HL-60 (cell line): ENCODE measurements around the gene ROBO1.

ENCODE experiments used
- DNase-seq, 2 experiments: peaks; one replicate each; pipeline ENCODE4 v3.0.0-alpha.2; 2010 to 2020; ENCODE audit warnings: low read depth in 1 of 2, low spot score in 1 of 2
- H3K27ac ChIP-seq: fragments of 250-450 bp; sonication (Bioruptor Pico); replicated peaks from 2 replicates; pipeline ENCODE4 v1.5.1; 2020; ENCODE audit warnings: mild to moderate bottlenecking, moderate library complexity
- H3K27me3 ChIP-seq: fragments of 250-450 bp; sonication (Bioruptor Pico); 2 replicates; pipeline ENCODE4 v1.5.1; 2021; ENCODE audit warnings: mild to moderate bottlenecking, moderate library complexity; ENCODE audit not compliant: insufficient read depth, poor library complexity, severe bottlenecking
- H3K4me3 ChIP-seq: replicated peaks from 2 replicates; pipeline ENCODE4 v1.5.1; 2011; ENCODE audit warnings: mild to moderate bottlenecking, control low read depth, low read length; ENCODE audit not compliant: insufficient read depth
- CTCF ChIP-seq: IDR thresholded peaks from one replicate; pipeline ENCODE4 v1.5.1; 2011; ENCODE audit warnings: low read length, control low read depth, inconsistent platforms; ENCODE audit not compliant: insufficient read depth
- GABPA ChIP-seq: IDR thresholded peaks from 2 replicates; pipeline ENCODE4 v1.6.1; 2012; ENCODE audit warnings: low read depth
- POLR2AphosphoS5 ChIP-seq: IDR thresholded peaks from 2 replicates; pipeline ENCODE4 v1.6.1; 2012; ENCODE audit warnings: low read depth
- REST ChIP-seq: IDR thresholded peaks from 2 replicates; pipeline ENCODE4 v1.6.1; 2012; ENCODE audit warnings: low read depth; ENCODE audit not compliant: insufficient replicate concordance
- SPI1 ChIP-seq: IDR thresholded peaks from 2 replicates; pipeline ENCODE4 v1.6.1; 2012; ENCODE audit warnings: low read depth, mild to moderate bottlenecking, borderline replicate concordance

ROBO1 gene

DNA sequence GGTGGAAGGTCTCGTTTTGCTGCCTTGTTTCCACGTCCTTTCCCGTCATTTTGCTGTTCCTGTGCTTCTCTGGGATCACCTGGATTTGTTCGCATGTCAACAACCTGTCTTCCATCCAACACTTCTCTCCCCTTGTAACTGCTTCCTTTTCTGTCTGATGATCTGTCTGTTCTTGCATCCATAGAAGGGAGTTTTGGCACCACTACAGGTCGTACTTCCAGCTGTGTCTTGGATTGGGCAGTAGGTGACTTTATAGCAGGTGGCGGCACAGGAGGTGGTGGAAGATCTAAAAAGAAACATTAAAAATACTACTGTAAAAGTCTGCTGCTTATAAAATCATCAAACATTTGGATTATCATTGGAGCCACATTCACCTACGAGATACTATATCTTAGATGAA, 1161.0 kb downstream of the ROBO1 start:
- no peak for TF ChIP-seq GABPA
- TF ChIP-seq POLR2AphosphoS5: no peak
- no peak for TF ChIP-seq SPI1
- TF ChIP-seq REST: no peak
- TF ChIP-seq CTCF: no peak
- Histone ChIP-seq H3K4me3 (no peak overlapping the region), H3K27ac (no peak overlapping the region), H3K27me3 (no peaks in the 10 kb centered on the region)
- DNase-seq: no peak

GRCh38 chr3:78605178-78605577, 1162.6 kb downstream of the ROBO1 start:
- TF ChIP-seq SPI1 (no peak), REST (no peak), CTCF (no peak)
- no peak for DNase-seq
- H3K27me3 ChIP-seq: no peaks in the 10 kb centered on the region
- no peak overlapping the region for H3K4me3 ChIP-seq
- no peak overlapping the region for H3K27ac ChIP-seq

GRCh38 chr3:78604341-78604740, 1163.5 kb downstream of the ROBO1 start:
- DNase-seq: no peak
- TF ChIP-seq SPI1 (no peak), GABPA (no peak), REST (no peak), POLR2AphosphoS5 (no peak), CTCF (no peak)
- no peak overlapping the region for H3K27ac ChIP-seq
- no peaks in the 10 kb centered on the region for H3K27me3 ChIP-seq
- no peak overlapping the region for H3K4me3 ChIP-seq
